ENCODE data around the gene TPRA1. TPM values are rescaled to one million over a fixed set of nuclear protein-coding genes. Genes with fewer than 3 reads are reported as not detected.

Gene TPRA1
- total RNA-seq, 2 experiments from 2014 or later: 15.1 to 15.9 TPM

DNA sequence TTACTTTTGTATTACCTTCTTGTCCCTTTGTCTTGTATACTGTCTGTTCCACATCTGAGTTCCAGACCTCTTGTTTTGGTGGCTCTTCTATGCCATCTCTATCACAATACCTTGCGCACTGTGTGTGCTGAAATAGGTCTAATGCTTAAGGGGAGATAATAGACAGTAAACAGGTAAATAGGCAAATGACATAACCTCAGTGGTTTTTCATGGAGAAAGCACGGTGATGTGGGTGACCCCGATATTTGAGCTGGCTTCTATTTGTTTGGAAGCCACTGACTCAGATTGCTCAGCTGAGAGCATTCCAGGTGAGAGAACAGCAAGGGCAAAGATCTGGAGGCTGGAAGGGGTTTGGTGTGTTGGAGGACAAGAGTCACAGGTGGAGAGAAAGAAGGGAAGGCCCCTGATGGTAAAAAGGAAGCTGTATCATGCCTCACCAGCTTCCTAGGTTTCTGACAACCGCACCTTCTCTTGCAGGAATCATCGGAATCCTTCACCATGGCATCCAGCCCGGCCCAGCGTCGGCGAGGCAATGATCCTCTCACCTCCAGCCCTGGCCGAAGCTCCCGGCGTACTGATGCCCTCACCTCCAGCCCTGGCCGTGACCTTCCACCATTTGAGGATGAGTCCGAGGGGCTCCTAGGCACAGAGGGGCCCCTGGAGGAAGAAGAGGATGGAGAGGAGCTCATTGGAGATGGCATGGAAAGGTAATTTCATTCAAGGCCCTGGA lies 8.5 kb upstream of the TPRA1 start:
- Mint-ChIP-seq H3K4me1 (ENCODE audit: low read depth) (peaks cover 40% of the 10 kb centered on the region), H3K4me3 (peak overlapping the region; percentile 84), H3K27ac (peak overlapping the region; percentile 89), H3K27me3 (ENCODE audit: low read depth) (no peaks in the 10 kb centered on the region), H3K9me3 (no peaks in the 10 kb centered on the region), H3K36me3 (ENCODE audit: low read depth) (peaks cover 44% of the 10 kb centered on the region)
- intact Hi-C loops (cut with micrococcal nuclease): loop anchor here (1.0 to 10.0 kb wide), 8 partner anchors 9 to 1684 kb away; partner anchors contain the start of genes ABTB1, RUVBL1, SEC61A1 and TPRA1
- CTCF ChIA-PET: interaction anchor here (0.7 to 2.0 kb wide), 5 partner anchors 8 to 78 kb away, joined by 3 to 14 read pairs (median 3); no protein-coding TSS in a partner anchor
- DNase-seq: no peak

DNA sequence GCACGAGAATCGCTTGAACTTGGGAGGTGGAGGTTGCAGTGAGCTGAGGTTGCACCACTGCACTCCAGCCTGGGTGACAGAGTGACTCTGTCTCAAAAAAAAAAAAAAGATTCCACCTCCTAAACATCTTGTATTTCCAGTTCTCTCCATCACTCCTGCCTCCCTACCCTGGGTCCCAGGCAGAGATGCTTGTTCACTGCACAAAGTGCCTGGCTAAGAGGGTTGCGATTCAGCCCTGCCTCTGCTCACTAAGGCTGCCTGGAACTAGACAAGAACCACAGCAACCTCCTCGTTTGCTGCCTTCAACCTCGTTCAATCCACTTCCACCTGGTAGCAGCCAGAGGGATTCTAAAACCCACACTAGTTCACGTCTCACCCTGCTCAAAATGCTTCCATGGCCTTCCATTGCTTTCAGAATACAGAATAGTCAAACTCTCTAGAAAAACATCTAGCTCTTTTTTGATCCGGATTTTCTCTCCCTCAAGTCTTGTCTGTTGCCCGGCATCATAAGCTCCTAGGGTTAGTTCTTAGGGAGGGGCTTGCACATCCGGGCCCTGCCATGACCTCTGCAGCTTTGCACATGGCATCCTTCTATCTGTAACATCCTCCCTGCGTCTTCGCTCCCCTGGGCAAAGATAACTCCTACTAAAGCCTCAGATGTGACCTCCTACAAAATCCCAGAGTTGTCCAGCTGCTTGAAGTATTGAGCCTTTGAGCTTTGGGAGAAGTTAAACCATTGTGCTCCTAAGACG lies 6.7 kb upstream of the TPRA1 start:
- Mint-ChIP-seq H3K27me3 (ENCODE audit: low read depth) (no peaks in the 10 kb centered on the region), H3K36me3 (ENCODE audit: low read depth) (peaks cover 34% of the 10 kb centered on the region), H3K4me1 (ENCODE audit: low read depth) (peaks cover 36% of the 10 kb centered on the region), H3K4me3 (peak overlapping the region; percentile 84), H3K9me3 (no peaks in the 10 kb centered on the region), H3K27ac (no peak overlapping the region)
- intact Hi-C loops (cut with micrococcal nuclease): loop anchor here (5.0 to 10.0 kb wide), 4 partner anchors 100 to 1682 kb away; partner anchors contain the start of genes RUVBL1 and ZXDC
- CTCF ChIA-PET: interaction anchor here (0.9 to 2.8 kb wide), 5 partner anchors 8 to 98 kb away, joined by 3 to 18 read pairs (median 5); no protein-coding TSS in a partner anchor
- DNase-seq: no peak

DNA sequence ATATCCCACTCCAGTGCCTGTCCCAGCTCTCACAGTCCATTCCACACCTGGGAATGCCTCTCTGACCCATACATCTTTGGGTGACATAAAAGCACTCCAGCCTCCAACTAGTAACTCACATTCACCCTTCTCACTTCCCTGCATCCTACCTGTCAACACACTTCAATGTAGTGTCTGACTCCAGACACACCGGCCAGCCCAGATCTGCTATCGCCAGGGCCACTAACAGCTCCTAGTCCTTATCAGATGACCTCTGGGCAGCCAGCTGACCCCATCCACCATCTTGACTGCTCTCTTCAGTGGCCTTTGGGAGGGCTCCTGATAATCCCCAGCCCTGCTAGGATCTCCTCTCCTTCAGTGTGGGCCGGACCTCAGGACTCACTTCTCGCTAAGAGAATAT lies 4.8 kb upstream of the TPRA1 start:
- no peak for DNase-seq
- H3K4me1 Mint-ChIP-seq (ENCODE audit: low read depth): peaks cover 28% of the 10 kb centered on the region
- intact Hi-C loops (cut with micrococcal nuclease): loop anchor here (5.0 to 10.0 kb wide), 4 partner anchors 102 to 1681 kb away; partner anchors contain the start of genes RUVBL1 and ZXDC
- CTCF ChIA-PET: no interaction called here
- H3K4me3 Mint-ChIP-seq: no peak overlapping the region
- H3K9me3 Mint-ChIP-seq: no peaks in the 10 kb centered on the region
- no peaks in the 10 kb centered on the region for H3K27me3 Mint-ChIP-seq (ENCODE audit: low read depth)
- no peak overlapping the region for H3K27ac Mint-ChIP-seq
- peaks cover 16% of the 10 kb centered on the region for H3K36me3 Mint-ChIP-seq (ENCODE audit: low read depth)

DNA sequence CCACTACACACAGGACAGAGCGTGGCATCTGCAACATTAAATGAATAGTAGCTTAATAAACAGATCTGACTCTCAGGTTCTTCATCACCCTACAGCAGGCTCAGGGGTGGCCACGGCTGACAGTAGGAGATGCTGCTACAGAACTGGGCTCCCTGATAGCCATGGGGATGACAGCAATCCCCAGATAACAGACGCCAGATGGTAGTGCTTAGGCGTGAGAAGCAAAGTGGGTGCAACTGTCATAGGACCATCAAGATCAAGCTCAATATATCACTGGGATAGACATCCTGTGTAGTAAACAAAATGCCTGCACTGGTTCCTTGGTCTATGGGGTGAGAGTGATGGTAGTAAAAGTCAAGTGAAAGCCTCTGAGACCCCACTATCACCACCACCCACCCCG lies 2.6 kb upstream of the TPRA1 start:
- intact Hi-C loops (cut with micrococcal nuclease): loop anchor here (10.0 kb wide), 1 partner anchor 1678 kb away; no protein-coding TSS in a partner anchor
- H3K27ac Mint-ChIP-seq: no peak overlapping the region
- no peaks in the 10 kb centered on the region for H3K9me3 Mint-ChIP-seq
- H3K36me3 Mint-ChIP-seq (ENCODE audit: low read depth): no peaks in the 10 kb centered on the region
- DNase-seq: no peak
- no peak overlapping the region for H3K4me3 Mint-ChIP-seq
- CTCF ChIA-PET: interaction anchor here (1.1 kb wide), 1 partner anchor 18 kb away, joined by 3 read pairs; no protein-coding TSS in a partner anchor
- no peaks in the 10 kb centered on the region for H3K27me3 Mint-ChIP-seq (ENCODE audit: low read depth)
- H3K4me1 Mint-ChIP-seq (ENCODE audit: low read depth): peaks cover 28% of the 10 kb centered on the region

DNA sequence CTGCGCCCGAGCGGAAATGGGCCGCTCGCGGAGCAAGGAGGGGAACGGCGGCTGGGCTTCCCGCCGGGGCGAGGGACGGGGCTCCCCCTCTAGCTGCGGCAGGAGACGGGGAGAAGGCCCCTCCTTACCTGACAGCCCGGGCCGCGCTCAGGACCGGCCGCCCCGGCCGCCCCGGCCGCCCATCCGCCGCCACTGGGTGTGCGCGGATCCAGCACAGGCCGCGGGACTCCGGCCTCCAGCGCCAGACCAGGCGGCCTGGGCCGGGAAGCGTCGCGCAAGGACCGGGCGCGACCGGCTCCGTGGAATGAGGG lies 296 bp downstream of the TPRA1 start:
- Mint-ChIP-seq H3K9me3 (no peaks in the 10 kb centered on the region), H3K4me3 (peak overlapping the region; percentile 93), H3K27me3 (ENCODE audit: low read depth) (no peaks in the 10 kb centered on the region), H3K4me1 (ENCODE audit: low read depth) (peaks cover 36% of the 10 kb centered on the region), H3K27ac (no peak overlapping the region), H3K36me3 (ENCODE audit: low read depth) (no peaks in the 10 kb centered on the region)
- intact Hi-C loops (cut with micrococcal nuclease): loop anchor here (1.0 to 10.0 kb wide), 5 partner anchors 8 to 1675 kb away; partner anchors contain the start of genes ABTB1, MCM2 and PLXNA1
- CTCF ChIA-PET: interaction anchor here (2.9 kb wide), 1 partner anchor 16 kb away, joined by 10 read pairs; no protein-coding TSS in a partner anchor
- peak; percentile 50 for DNase-seq

DNA sequence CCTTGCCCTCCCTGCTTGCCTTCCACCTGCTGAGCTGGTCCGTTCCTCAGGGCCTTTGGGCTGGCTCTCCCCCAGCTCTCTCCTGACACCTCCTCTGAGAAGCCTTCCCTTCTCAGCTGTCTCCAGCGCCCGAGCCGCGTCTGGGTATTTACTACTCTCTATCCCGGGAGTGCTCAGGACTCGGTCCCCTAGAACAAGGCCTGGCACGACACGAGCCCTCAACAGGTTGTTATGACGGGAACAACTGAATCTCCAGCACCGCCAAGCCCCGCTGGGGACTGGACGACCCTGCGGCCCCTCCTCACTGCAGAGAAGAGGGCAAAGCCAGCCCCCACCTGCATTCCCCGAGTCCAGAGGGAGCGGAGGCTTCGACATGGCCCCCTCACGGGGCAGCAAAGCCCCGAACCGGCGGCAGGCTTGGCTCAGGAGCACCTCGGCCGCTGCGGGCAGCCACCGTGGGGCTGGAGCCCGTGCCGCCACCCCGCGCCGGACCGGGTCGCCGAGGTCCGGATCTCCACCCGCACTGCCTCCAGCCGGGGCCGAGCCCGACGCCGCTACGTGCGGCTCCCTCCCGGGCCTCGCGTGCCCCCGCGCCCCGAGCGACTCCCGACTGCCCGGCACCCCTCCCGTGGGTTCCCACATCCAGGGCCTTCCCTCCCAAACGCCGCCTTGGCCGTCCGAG lies 792 bp downstream of the TPRA1 start:
- peak; percentile 31 for DNase-seq
- peak overlapping the region; percentile 2 for H3K27ac Mint-ChIP-seq
- H3K4me1 Mint-ChIP-seq (ENCODE audit: low read depth): peaks cover 39% of the 10 kb centered on the region
- CTCF ChIA-PET: interaction anchor here (0.7 to 2.9 kb wide), 3 partner anchors 8 to 15 kb away, joined by 3 to 10 read pairs (median 6); partner anchors contain the start of gene MCM2
- peak overlapping the region; percentile 93 for H3K4me3 Mint-ChIP-seq
- H3K36me3 Mint-ChIP-seq (ENCODE audit: low read depth): no peaks in the 10 kb centered on the region
- intact Hi-C loops (cut with micrococcal nuclease): loop anchor here (1.0 to 10.0 kb wide), 5 partner anchors 9 to 1675 kb away; partner anchors contain the start of genes ABTB1, MCM2 and PLXNA1
- H3K9me3 Mint-ChIP-seq: no peaks in the 10 kb centered on the region
- H3K27me3 Mint-ChIP-seq (ENCODE audit: low read depth): no peaks in the 10 kb centered on the region

DNA sequence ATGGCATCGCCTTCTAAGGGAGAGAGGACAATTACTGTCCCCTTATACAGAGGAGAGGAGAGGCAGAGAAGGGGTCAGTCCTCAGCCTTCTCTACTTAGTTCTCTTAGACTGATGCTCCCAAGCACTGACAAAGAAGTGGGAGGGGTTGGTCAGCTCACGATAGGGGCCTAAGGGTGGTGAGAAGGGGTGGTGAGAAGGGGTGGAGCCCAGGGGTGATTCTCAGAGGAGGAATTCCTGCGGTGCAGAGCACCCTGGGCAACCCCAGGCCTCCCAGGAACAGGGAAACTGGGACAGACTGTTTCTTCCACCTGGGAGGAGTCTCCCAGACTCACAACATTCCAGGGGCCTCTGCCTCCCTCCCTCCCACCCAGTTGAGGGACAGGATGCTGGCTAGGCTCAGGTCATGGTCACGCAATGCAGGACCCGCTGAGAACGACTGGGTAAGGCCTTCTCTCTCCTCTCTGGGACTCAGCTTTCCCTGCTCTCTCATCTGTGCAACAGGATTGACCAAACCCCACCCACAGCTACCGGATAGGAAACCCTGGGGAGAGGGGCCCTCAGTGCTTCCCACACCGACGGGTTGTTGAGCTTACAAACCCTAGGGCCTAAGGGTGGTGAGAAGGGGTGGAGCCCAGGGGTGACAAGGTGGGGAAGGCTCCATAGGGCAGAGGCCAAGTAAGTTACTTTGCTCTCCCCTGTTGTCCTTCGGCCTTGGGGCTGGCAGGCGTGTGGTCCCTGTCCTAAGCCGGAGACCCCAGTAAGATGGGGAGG lies 1.5 kb downstream of the TPRA1 start:
- H3K4me1 Mint-ChIP-seq (ENCODE audit: low read depth): peaks cover 40% of the 10 kb centered on the region
- intact Hi-C loops (cut with micrococcal nuclease): no loop called here
- peak overlapping the region; percentile 2 for H3K27ac Mint-ChIP-seq

DNA sequence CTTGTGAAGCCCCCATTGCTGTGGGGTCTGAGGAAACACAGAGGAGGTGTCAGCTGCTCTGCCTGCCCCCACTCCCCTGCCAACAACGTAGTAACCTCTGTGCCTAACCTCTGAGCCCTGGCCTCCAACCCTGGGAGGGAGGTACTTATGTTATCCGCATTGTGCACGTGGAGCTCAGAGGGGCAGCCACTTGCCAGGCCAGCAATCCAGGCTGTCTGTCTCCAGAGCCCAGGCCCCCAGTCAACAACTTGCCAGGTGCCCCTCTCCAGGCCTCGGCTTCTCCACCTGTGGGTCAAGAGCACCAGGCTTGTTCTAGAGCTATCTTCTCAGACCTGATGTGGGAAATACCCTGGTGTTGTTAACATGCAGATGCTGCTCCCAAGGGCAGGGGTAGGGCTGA lies 2.7 kb downstream of the TPRA1 start:
- H3K4me1 Mint-ChIP-seq (ENCODE audit: low read depth): peaks cover 39% of the 10 kb centered on the region
- intact Hi-C loops (cut with micrococcal nuclease): no loop called here
- DNase-seq: no peak
- H3K27me3 Mint-ChIP-seq (ENCODE audit: low read depth): no peaks in the 10 kb centered on the region
- no peak overlapping the region for H3K4me3 Mint-ChIP-seq
- no peaks in the 10 kb centered on the region for H3K9me3 Mint-ChIP-seq
- H3K27ac Mint-ChIP-seq: no peak overlapping the region
- CTCF ChIA-PET: interaction anchor here (0.7 to 3.0 kb wide), 3 partner anchors 10 to 25 kb away, joined by 5 to 12 read pairs (median 6); partner anchors contain the start of gene MCM2
- H3K36me3 Mint-ChIP-seq (ENCODE audit: low read depth): no peaks in the 10 kb centered on the region

More for the DNA sequence above, 1.5 kb downstream of the TPRA1 start:
- Mint-ChIP-seq H3K4me3 (peak overlapping the region; percentile 87), H3K27me3 (ENCODE audit: low read depth) (no peaks in the 10 kb centered on the region), H3K36me3 (ENCODE audit: low read depth) (no peaks in the 10 kb centered on the region), H3K9me3 (no peaks in the 10 kb centered on the region)
- peak; percentile 39 for DNase-seq
- CTCF ChIA-PET: interaction anchor here (0.7 to 3.0 kb wide), 4 partner anchors 9 to 14 kb away, joined by 3 to 12 read pairs (median 8); partner anchors contain the start of gene MCM2

DNA sequence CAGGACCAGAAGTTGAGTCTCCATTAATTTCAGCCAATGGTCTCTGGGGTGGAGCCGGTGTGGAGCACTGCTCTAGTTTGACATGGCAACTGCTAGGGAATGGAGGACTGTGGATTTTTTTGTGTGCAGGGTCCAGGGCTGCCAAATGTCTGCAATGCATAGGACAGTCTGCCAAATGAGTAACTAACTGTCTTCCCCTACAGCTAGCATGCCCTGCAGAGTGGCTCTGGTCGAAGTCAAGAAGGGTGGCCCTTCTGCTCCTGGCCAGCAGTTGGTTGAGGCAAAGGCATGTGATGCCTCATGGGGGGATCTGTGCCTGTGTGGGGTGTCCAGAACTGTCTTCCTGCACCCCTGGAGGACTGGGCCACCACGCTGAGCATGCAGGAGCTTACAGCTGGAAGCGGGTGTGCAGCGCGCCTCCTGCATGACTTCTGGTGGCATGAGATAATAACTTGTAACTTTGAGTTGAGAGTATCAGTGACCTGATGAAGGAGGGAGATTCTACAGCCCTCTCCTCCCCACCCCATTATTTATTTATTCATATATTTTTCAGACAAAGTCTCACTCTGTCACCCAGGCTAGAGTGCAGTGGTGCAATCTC lies 4.6 kb downstream of the TPRA1 start:
- Mint-ChIP-seq H3K36me3 (ENCODE audit: low read depth) (no peaks in the 10 kb centered on the region), H3K27me3 (ENCODE audit: low read depth) (no peaks in the 10 kb centered on the region), H3K4me3 (no peak overlapping the region), H3K27ac (no peak overlapping the region), H3K4me1 (ENCODE audit: low read depth) (peaks cover 33% of the 10 kb centered on the region), H3K9me3 (no peaks in the 10 kb centered on the region)
- intact Hi-C loops (cut with micrococcal nuclease): no loop called here
- CTCF ChIA-PET: interaction anchor here (3.0 kb wide), 2 partner anchors 11 kb away, joined by 12 to 21 read pairs; no protein-coding TSS in a partner anchor
- DNase-seq: no peak

DNA sequence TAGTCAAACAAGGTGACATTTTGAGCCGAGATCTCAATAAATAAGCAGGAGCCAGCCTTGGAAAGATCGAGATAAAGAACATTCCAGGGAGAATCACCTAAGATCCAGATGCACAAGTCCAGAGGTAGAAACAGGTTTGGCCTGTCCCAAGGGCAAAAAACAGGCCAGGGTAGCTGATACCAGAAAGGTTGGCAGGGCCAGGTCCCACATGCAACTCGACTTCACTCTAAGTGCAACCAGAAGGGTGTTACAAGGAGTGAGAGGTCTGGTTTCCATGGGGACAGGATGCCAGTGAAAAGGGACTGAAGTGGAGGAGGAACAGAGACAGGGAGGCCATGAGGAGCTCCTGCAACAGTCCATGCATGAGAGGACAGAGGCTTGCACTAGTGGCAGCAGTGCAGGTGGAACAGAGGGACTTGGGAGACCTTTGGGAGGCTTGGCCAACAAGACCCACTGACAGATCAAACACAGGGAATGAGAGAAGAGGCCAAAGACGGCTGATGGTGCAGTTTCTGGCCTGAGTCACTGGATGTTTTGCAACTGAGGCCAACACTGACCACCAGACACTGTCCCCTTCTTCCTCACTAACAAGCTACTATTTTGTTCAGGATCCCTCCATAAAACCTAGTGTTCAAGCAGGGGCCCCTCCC lies 5.2 kb downstream of the TPRA1 start:
- CTCF ChIA-PET: interaction anchor here (3.0 kb wide), 1 partner anchor 10 kb away, joined by 21 read pairs; no protein-coding TSS in a partner anchor
- no peak overlapping the region for H3K27ac Mint-ChIP-seq

More for the DNA sequence above, 5.2 kb downstream of the TPRA1 start:
- H3K27me3 Mint-ChIP-seq (ENCODE audit: low read depth): no peaks in the 10 kb centered on the region
- DNase-seq: no peak
- intact Hi-C loops (cut with micrococcal nuclease): no loop called here
- no peak overlapping the region for H3K4me3 Mint-ChIP-seq
- no peaks in the 10 kb centered on the region for H3K9me3 Mint-ChIP-seq
- H3K36me3 Mint-ChIP-seq (ENCODE audit: low read depth): no peaks in the 10 kb centered on the region
- peaks cover 33% of the 10 kb centered on the region for H3K4me1 Mint-ChIP-seq (ENCODE audit: low read depth)

Data from activated naive CD4-positive, alpha-beta T cell treated with anti-CD3 and anti-CD28 coated beads for 36 hours (primary cell).